ENCODE measurements around the gene USP47. TPM values are rescaled to one million over a fixed set of nuclear protein-coding genes. Genes with fewer than 3 reads are reported as not detected.
A peak's percentile ranks its signal among the peaks of the same experiment; 100 is the strongest.

The USP47 gene
- total RNA-seq, 1 experiment from 2014 or later = 45.2 TPM

DNA sequence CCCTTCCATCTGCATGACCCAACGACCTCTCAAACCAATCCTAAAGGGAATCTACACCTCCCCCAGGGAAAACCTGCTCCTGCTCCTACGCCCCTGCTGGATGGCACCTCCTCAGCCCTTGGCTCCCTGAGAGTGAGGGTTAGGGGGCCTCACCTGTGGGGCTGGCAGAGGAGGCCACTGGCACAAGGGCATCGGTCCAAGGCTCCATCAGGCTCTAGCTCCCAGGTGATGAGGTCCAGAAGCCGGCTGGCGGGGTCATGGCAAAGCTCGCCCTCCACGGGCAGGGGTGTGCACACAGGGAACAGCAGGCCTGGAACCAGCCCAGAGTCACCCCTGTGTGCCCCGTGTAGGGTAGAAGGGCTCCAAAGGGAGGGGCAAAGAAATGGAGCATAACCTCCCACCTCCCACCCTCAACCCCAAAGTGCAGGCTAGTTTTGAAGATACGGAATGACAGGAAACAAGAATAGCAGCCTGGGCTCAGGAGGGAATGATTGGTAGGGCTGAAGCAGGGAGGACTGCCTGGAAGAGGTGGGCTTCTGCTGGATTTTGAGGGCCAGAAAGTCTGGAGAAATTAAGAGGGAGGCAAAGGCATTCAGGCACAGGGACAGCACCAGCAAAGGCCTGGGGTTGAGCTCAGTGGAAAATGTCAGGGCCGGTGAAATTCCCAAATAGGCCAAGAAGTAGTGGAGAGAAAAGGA, 124.0 kb downstream of the USP47 start:
- Histone ChIP-seq H3K79me2 (ENCODE audit: low read length) (no peaks in the 10 kb centered on the region), H3F3A (ENCODE audit: low read length, unreplicated experiment) (no peaks in the 10 kb centered on the region), H2AFZ (ENCODE audit: low read length) (no peak overlapping the region), H3K4me1 (ENCODE audit: insufficient read depth, low read length) (no peaks in the 10 kb centered on the region; the same call in 1 of the 2 replicates), H4K20me1 (ENCODE audit: low read length) (no peaks in the 10 kb centered on the region), H3K4me3 (ENCODE audit: low read length) (no peak overlapping the region), H3K9ac (ENCODE audit: low read length) (no peak overlapping the region), H3K27me3 (ENCODE audit: low read length) (no peaks in the 10 kb centered on the region), H3K36me3 (ENCODE audit: low read depth, low read length) (no peaks in the 10 kb centered on the region), H3K27ac (ENCODE audit: low read length) (no peak overlapping the region), H3K9me3 (ENCODE audit: low read length) (no peaks in the 10 kb centered on the region), H3K4me2 (ENCODE audit: low read length) (no peak overlapping the region), H3K9me2 (replicated peaks; ENCODE audit: low read length) (no peaks in the 10 kb centered on the region)
- no TSS peak for BruUV-seq (replicated peaks)
- ATAC-seq (no peak), DNase-seq (no peak)
- intact Hi-C loops (cut with micrococcal nuclease) = no loop called here
- ChIA-PET POLR2A (ENCODE audit: unreplicated experiment) (no interaction called here), CTCF (no interaction called here)
- TF ChIP-seq EZH2phosphoT487 (IDR thresholded peaks at IDR 0.05; ENCODE audit: borderline replicate concordance, low read length) = no peak

DNA sequence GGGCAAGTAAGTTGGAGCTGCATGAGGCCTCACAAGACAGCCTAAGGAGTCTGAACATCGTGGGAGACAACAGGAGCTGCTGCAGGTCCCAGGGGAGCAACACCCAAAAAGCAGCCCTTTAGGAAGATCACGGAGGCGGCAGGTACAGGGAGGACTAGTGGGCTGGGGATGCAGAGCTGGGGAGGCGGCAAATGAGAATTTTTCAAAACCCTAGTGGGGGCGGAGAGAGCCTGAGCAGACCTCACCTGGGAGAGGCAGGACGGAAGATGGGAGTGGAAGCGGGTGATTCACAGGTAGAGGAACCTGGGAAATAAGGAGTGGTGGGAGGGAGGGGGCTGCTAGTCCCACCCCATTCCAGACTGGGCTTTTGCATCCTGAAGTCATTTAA, 124.6 kb downstream of the USP47 start:
- H3K4me1 ChIP-seq (ENCODE audit: insufficient read depth, low read length) = no peaks in the 10 kb centered on the region; the same call in 1 of the 2 replicates
- H3K4me3 ChIP-seq (ENCODE audit: low read length) = no peak overlapping the region
- no peak overlapping the region for H3K4me2 ChIP-seq (ENCODE audit: low read length)
- H3K9me3 ChIP-seq (ENCODE audit: low read length) = no peaks in the 10 kb centered on the region
- TF ChIP-seq EZH2phosphoT487 (IDR thresholded peaks at IDR 0.05; ENCODE audit: borderline replicate concordance, low read length) = no peak
- no peak for TF ChIP-seq EZH2 (IDR thresholded peaks at IDR 0.05; ENCODE audit: low read length, unreplicated experiment)
- TF ChIP-seq, protein P1, sequence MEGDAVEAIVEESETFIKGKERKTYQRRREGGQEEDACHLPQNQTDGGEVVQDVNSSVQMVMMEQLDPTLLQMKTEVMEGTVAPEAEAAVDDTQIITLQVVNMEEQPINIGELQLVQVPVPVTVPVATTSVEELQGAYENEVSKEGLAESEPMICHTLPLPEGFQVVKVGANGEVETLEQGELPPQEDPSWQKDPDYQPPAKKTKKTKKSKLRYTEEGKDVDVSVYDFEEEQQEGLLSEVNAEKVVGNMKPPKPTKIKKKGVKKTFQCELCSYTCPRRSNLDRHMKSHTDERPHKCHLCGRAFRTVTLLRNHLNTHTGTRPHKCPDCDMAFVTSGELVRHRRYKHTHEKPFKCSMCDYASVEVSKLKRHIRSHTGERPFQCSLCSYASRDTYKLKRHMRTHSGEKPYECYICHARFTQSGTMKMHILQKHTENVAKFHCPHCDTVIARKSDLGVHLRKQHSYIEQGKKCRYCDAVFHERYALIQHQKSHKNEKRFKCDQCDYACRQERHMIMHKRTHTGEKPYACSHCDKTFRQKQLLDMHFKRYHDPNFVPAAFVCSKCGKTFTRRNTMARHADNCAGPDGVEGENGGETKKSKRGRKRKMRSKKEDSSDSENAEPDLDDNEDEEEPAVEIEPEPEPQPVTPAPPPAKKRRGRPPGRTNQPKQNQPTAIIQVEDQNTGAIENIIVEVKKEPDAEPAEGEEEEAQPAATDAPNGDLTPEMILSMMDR (conservative IDR thresholded peaks at IDR 0.05; ENCODE audit: low read depth, low read length) = no peak
- H3K36me3 ChIP-seq (ENCODE audit: low read depth, low read length) = no peaks in the 10 kb centered on the region
- no peak overlapping the region for H3K27ac ChIP-seq (ENCODE audit: low read length)
- no peaks in the 10 kb centered on the region for H3K9me2 ChIP-seq (replicated peaks; ENCODE audit: low read length)
- ChIA-PET POLR2A (ENCODE audit: unreplicated experiment) (no interaction called here), CTCF (interaction anchor here (1.0 to 1.2 kb wide), 2 partner anchors 11 to 17 kb away, joined by 3 to 4 read pairs; no protein-coding TSS in a partner anchor)
- H3K27me3 ChIP-seq (ENCODE audit: low read length) = no peaks in the 10 kb centered on the region
- H3F3A ChIP-seq (ENCODE audit: low read length, unreplicated experiment) = no peaks in the 10 kb centered on the region
- intact Hi-C loops (cut with micrococcal nuclease) = no loop called here
- DNase-seq (no peak), ATAC-seq (0 out of 2 replicates have a peak, but pooled peaks have one; percentile 8)
- BruUV-seq (replicated peaks) = no TSS peak
- H3K79me2 ChIP-seq (ENCODE audit: low read length) = no peaks in the 10 kb centered on the region
- no peaks in the 10 kb centered on the region for H4K20me1 ChIP-seq (ENCODE audit: low read length)
- H2AFZ ChIP-seq (ENCODE audit: low read length) = no peak overlapping the region
- no peak overlapping the region for H3K9ac ChIP-seq (ENCODE audit: low read length)

- ChIA-PET POLR2A (ENCODE audit: unreplicated experiment) (no interaction called here), CTCF (interaction anchor here (1.0 to 1.2 kb wide), 2 partner anchors 10 to 16 kb away, joined by 3 to 4 read pairs; no protein-coding TSS in a partner anchor)
- H3K9me2 ChIP-seq (replicated peaks; ENCODE audit: low read length) = no peaks in the 10 kb centered on the region
- no peak overlapping the region for H2AFZ ChIP-seq (ENCODE audit: low read length)
- H3F3A ChIP-seq (ENCODE audit: low read length, unreplicated experiment) = no peaks in the 10 kb centered on the region
- peak; percentile 73 for DNase-seq
- intact Hi-C loops (cut with micrococcal nuclease) = no loop called here
- no peaks in the 10 kb centered on the region for H3K9me3 ChIP-seq (ENCODE audit: low read length)
- no peak overlapping the region for H3K4me2 ChIP-seq (ENCODE audit: low read length)
- H3K27ac ChIP-seq (ENCODE audit: low read length) = no peak overlapping the region
- no peak overlapping the region for H3K4me3 ChIP-seq (ENCODE audit: low read length)
- no peaks in the 10 kb centered on the region for H3K27me3 ChIP-seq (ENCODE audit: low read length)
- no peaks in the 10 kb centered on the region; the same call in 1 of the 2 replicates for H3K4me1 ChIP-seq (ENCODE audit: insufficient read depth, low read length)
- peak; percentile 94 for ATAC-seq
- H4K20me1 ChIP-seq (ENCODE audit: low read length) = no peaks in the 10 kb centered on the region
- TF ChIP-seq, protein P1 (conservative IDR thresholded peaks at IDR 0.05; ENCODE audit: low read depth, low read length) = peak; percentile 76
- no peak for TF ChIP-seq EZH2 (IDR thresholded peaks at IDR 0.05; ENCODE audit: low read length, unreplicated experiment)
- BruUV-seq (replicated peaks) = no TSS peak
- H3K79me2 ChIP-seq (ENCODE audit: low read length) = no peaks in the 10 kb centered on the region
- H3K36me3 ChIP-seq (ENCODE audit: low read depth, low read length) = no peaks in the 10 kb centered on the region
- no peak overlapping the region for H3K9ac ChIP-seq (ENCODE audit: low read length)
Measured at GRCh38 chr11:11966826-11967668, 125.3 kb downstream of the USP47 start.

All from PC-3 (cell line).